CD4-positive, alpha-beta T cell treated with Interleukin-12 subunit alpha and Interleukin-12 subunit beta, for 1 hour (primary cell): ENCODE data around the gene TGFB3.

ENCODE experiments used
- DNase-seq: peaks from one replicate; pipeline ENCODE4 v3.0.0-alpha.2; 2020

The TGFB3 gene

DNA sequence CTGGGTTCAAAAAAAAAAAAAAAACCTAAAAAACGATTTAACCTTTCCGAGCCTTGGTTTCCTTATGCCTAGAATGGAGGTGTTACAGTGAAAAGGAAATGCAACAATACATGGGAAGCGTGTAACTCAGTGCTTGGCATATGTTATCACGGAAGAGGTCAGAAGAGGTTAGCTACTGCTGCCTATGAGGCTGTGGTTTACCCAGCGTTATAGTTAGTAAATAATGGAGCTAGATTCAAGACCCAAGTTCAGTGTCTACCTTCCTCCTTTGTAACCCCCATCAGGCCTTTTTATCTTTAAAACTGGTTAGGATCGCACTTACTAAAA, 4.6 kb upstream of the TGFB3 start:
- no peak for DNase-seq

DNA sequence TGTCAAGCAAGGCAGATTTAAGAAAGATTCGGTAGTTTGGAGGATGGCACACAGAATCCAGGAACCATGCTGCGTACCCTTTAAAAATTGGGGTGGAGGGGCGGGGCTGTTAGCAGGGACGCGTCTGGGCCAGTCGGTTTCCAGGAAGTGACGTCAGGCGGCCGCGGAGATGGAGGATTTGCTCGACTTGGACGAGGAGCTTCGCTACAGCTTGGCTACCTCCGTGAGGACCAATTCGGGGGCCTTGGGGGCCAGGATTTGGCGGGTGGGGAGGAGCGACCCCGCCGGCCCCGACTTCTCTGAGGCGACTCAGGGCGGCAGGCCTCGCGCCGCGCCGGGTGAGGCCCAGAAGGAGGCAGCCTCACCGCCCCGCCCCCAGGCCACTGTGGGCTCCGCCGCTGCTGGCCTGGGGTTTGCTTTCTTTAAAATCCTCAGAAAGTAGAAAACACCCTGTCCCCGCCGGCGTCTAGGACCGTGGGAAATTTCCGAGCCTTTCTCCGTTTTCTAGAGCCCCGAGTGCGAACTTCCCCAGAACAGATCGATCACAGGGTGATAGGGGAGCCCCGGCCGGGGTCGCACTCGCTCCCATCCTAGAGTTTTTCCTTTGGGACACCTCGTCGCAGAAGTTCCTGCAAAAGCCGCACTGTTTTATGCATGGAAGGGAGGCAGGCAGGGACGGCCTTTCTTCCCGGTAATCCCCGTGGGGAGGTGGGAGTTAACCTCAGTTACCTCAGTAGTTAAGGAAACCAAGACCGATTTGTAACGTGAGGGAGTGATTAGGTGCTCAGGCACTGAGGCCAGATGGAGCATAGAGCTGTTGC, 4.0 kb upstream of the TGFB3 start, which contains the start of gene IFT43:
Gene IFT43 (plus strand): TSS at position 146 of the 821 bp plus-strand sequence. CDS start 24 bp downstream, at position 170.
- peak; percentile 90 for DNase-seq

DNA sequence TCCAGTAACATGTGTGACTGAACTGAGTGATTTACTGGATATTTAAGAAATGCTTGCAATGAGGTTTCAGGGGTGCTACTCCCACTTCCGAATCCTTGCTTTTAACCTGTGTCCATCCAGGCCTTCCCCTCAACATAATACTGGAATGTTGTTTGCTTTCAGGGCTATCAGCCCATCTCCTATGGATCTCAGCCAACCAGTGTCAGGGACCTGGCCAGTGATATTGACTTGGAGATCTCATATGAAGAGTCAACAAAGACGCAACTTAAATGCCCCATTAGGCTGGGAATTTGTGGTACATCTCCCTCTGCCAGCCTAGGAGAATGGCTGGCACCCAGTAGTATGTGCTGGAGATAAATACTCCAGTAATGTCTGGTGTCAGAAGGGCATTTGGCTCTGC, 2.9 kb upstream of the TGFB3 start:
- no peak for DNase-seq

DNA sequence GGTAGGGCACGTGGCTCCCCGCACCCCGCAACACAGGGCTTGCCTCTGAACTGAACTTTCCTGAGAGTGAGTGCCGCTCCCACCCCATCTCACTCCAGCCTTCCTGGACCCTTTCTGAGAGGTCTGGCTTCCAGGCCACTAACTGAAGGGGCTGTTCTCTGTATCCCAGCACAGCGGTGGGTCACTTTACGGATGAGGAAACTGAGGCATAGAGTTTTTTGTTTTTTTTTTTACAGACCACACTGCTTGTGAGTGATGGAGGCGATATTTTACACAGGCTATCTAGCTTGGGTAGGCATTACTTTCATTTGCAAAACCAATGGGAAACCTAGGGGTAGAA, 1.2 kb upstream of the TGFB3 start:
- DNase-seq: no peak

DNA sequence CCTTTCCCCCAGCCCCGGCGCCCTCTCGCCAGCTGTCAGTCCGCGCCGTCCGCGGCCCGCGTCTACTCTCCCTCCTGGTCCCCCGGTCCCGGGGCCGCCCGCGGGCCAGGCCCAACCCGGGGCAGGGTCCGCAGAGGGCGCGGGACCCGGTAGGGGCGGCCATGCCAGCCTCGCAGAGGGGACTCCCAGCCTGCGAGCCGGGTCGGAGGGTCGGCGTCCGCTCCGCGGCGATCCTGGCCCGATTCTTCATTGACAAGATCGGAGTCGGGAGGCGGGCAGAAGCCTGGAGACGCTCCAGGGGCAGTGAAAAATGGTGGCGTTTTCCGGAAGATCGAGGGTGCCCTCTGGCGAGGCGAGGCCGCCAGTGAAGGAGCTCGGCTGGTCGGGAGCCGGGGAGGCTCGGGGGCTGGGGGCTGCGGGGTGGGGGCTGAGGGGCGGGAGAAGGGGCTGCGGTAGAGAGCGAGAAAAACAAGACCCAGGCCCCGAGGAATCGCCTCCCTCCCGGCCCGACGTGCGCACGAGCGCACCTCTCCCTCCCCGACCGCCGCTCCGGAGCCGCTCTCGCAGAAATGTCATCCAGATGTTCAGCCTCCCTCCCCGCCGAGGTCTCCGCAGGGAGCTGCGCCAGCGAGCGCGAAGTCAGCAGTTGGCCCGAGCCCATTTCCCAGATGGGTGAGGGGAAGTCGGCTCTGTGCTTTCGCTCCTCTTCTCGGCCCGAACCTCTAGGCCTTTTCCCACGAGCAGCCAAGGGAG, 647 bp upstream of the TGFB3 start:
- peak; percentile 82 for DNase-seq

DNA sequence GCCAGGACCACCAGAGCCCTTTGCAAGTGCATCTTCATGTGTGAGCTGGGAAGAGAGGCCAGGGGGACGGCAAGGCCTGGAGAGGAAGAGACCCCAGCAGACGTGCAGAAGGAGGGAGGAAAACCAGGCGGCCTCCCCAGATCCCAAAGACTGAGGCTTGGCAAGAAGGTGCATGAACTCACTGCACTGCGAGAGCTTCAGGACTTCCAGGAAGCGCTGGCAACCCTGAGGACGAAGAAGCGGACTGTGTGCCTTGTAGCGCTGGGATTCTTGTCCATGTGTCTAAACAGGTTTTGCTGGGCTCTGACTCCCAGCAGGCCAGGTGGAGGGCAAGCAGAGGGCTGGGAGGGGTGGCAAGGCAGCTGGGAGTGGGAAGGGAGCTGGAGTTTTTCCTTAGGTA, 939 bp downstream of the TGFB3 start:
- DNase-seq: no peak

DNA sequence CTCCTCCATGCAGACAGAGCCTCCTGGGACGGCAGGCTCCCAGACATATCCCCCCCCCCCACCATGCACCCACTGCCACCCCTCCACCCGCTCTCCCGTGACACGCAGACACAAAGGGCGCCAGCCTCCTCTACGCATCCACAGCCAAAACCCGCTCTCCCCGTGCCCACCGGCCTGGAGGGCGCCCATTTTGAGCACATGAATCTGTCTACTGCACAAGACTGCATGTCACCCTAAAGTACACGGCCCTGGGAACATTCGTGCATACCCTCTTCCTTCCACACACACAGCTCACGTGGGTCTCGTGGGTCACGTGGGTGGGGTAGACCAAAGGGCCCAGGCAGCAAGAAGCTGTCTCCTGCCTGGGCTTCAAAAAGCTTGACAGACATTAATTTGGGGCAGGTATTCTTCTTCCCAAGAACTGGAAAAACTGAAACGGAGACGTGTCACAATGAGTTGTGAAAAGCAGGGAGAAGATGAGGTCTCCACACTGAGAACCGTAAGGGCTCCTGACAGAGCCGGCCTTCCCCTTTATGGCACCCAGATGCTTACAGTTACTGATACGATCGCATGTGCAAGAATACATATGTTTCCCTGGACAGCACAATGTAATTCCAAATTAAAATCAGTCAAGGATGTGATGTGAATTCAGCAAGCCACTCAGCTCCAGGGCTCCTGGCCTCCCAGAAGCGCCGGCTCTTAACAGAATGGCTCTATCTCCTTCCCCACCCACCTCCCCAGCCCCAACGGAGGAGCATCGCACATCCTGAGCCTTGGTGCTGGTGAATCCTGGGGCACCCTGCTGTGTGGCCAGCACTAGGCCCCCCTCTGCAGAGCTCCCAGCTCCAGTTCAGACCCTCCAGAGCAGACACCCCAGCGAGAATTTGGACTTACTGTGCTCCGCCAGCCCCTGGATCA, 1.9 kb downstream of the TGFB3 start:
- DNase-seq: no peak

DNA sequence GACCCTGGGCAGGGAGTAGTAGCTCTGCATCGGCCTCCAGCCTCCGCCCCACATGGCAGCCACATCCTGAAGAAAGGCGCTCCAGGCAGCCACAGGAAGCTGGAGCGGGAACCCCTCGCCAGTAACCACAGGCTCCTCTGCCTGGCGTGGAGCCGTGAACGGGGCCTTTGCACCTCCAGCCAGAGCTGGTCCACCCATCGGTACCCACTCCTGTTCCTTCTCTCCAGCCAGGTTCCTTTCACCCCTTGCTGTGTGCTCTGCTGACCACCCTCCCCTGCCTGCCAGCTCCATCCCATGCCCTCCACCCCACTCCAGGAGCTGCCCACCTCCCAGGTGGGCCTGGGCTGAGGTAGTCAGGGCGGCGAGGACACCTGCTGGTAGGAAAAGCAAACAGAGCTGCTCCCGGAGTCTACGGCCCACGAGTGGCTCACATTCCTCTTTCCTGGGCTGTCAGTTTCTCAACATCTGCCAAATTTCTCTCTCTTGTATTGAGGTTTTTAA, 2.7 kb downstream of the TGFB3 start:
- DNase-seq: peak; percentile 11

DNA sequence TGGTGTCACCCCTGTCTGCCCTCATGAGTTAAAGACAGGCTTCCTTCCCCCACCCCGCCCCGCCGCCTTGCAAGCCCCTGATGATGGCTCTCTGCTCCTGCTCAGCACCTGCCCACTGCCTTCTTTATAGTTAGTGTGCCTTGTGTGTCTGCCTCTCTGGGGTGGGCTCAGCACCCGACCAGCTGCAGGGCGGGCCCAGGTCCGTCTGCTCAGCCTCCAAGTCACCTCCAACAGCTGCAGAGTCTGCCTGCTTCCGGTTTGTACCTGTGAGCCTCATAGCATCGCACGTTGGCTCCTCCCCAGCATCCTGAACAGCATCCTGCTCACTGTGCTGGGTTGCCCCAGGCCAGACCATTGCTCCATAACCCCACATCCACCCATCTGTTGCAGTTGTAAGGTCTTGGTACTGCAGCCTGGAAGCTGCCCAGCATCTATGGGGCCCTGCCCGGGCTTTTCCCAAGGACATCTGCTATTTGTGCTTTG, 3.5 kb downstream of the TGFB3 start:
- peak; percentile 20 for DNase-seq

DNA sequence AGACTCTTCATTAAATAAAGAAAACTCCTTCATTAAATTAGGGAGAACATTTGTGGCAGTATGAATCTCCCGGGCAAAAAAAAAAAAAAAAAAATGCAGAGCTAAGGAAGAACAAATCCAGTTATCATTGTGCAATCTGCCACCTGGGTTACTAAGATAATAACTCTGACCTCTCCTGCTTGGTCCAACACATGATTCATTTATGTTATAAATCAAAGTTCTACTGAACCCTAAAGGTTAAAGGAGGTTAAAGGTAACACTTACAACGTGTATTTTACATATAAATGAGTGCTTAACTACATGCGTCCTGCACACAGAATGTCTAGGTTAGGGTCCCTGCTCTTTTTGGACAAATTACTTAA, 4.2 kb downstream of the TGFB3 start:
- DNase-seq: no peak

DNA sequence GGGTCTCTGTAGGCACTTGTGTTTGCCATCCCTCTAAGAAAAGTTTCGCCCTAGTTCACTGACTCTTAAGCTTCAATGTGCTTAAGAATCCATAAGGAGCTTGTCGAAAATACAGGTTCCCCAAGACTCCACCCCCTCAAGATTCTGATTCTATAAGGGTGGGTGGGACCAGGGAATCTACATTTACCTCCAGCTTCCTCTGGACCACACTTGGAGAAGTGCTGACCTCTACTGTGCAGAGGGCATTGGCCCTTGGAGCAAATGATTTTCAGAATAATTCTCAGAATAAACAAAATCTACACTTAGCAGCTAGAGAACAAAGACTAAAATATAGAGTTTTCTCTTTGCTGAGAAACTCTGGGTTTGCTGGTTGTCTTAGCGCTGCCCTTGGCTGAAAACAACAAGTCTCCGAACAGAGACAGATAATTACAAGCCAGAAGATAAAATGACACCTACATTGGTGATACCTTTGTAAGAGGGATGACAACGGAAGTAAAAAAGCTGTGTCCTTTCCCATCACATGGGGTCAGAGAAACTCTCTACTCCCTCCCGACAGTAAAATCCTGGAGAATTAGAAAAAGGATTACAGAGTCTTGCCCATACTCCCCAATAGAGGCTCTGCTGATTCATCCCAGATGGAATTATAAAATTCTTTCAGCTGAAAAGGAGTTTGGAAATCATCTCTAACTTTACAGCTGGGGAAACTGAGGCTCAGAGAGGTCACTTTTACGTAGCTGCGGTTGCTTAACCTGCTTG, 4.8 kb downstream of the TGFB3 start:
- DNase-seq: no peak

DNA sequence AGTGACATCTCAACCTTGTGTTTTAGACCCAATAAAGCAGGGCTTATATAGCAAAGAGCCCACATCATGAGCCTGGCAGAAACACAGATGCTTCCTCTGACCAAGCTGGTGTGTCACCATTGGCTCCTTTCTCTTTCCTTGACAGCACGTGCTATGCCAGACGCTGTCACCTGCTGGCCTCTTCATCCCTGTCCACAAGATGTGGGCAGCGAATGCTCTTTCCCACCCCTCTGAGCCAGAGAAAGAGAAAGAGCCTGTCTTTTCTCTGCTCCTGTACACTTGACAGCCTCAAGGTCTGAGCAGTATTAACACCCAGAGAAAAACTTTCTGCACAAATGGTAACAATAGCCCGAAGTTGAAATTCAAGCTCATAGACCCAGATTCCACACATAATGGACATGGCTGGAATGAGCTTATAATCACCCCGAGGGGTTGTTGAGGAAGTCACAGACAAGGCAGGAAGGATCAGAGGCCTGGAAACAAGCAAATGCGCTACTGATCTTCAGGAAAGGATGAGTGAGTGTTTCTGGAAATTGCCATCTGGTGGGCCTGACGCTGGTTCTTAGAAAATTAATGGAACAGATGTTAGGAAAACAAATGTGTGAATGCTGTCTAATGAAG, 8.9 kb downstream of the TGFB3 start:
- no peak for DNase-seq

DNA sequence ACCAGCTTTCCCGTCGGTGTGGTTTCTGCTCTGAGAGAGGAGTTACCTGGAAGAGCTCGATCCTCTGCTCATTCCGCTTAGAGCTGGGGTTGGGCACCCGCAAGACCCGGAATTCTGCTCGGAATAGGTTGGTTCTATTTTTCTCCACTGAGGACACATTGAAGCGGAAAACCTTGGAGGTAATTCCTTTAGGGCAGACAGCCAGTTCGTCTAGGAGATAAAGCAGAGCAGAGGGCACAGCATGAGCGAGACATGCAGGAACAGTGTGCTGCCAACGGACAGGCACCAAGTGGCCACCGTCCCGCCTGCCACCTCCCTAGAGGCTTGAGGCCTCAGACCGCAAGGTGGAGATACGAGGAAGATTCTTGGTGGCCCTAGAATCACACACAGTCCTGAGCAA, 10.3 kb downstream of the TGFB3 start:
- no peak for DNase-seq

DNA sequence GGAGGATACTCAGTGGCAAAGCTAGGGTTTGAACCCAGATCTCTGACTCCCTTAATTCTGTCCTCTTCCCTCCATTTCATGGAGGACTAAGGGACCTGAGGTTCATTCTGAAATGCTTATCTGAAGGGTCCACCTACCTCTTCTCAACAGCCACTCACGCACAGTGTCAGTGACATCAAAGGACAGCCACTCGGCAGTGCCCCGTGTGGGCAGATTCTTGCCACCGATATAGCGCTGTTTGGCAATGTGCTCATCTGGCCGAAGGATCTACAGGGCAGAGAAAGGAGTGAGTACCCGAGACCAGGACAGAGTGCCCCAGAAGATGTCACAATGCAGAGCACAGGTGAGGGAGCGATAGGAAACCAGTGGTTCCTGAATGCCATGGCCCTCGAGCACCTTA, 10.8 kb downstream of the TGFB3 start:
- DNase-seq: no peak

DNA sequence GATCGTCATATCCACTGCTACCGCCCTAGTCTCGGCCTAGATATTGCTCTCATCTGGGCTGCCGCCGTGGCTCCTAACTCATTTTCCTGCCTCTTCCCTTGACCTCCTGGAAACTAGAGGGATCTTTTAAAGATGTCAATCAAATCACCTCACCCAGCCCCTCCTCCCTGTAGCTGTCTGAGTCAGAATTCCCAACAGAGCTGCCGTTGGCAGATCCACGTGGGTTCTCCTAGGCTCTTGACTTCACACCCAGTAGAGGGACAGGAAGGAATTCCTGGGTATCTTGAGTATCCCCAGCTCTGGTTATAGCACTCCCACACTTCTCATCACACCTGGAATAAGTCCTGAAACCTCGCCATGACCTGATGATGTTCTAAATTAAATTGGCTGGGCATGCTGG, 11.9 kb downstream of the TGFB3 start:
- DNase-seq: no peak

DNA sequence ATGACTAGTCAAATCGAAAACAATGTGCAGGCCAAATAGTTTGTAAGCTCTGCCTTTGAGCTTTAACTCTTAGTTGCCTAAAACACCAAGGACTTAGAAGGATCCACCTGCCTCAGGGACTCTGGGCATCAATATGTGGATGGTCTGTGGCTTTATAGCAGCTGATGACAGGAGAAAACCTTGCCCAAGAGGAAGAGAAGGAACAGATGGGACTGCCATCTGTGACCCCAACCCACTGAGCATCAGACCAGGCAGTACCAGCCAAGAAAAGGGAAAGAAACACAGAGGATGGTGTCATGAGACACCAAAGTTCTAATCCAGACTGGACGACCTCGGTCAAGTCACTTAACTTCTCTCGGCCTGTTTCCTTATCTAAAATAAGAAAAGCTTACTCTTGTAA, 12.7 kb downstream of the TGFB3 start:
- no peak for DNase-seq

DNA sequence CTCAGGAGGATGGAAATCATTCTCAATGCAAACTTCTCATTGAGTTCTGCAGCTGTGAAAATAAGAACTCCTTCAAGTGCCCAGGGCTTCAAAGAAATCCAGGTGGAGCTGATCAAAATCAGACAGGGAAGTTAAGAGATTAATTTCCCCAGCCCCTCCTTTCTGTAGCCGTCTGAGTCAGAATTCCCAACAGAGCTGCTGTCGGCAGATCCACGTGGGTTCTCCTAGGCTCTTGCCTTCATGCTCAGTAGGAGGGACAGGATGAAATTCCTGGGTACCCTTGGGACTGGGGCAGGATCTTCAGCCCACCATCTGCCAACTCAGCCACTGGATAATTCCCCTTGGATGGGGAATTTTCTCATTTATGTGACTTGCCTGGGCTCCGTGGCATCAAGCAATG, 13.3 kb downstream of the TGFB3 start:
- no peak for DNase-seq

DNA sequence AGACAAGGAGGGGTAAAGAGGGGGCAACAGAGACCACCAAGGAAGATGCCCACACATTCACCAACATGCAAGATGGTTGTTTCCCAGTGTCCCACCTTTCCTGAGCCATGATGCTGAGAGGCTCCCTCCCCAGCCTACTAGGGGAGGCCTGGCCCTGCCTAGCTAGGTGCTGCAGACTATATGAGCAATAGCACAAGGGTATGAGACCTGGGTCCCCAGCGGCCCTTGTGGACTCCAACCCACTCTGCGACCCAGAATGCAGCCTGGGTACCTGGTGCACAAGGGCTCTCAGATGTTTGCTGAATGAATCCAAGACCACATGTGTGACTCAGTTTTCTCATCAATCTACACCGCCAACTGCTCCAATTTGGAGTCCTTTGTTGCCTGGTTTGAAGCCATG, 13.9 kb downstream of the TGFB3 start:
- DNase-seq: no peak

DNA sequence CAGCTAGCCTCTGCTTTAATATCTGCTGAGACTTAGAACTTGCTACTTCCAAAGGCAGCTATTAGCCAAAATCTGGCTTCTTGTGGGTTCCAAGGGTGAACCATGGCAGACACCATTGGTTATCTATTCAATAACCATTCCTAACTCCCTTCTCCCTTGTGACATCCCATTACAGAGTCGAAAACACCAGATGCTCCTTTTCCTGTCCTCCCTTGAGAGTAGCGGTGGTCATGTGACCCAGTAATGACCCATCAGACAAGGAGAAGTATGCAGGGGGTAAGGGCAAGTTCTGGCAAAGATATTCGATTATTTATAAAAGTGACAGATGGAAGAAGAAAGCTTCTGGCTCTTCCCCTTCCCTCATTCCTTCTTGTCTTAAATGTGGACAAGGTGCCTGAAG, 20.1 kb downstream of the TGFB3 start:
- DNase-seq: no peak

DNA sequence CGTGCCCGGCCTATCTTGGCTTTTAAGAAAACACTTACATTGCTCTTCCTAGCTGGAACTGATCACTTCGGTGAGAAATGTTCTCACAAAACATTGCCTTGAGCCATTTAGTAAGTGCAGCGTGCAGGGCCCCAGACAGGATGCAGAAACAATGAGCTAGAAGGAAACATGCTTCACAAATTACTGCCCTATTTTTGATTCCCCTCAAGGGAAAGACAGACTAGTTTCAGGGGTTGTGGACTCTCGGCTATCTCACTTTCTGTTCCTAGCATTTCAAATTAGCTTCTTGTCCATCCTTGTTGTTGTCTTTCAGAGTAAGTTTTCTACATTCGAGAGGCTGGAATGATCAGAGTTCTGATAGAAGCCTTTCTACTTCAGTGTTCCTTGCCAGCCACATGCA, 21.6 kb downstream of the TGFB3 start:
- no peak for DNase-seq

DNA sequence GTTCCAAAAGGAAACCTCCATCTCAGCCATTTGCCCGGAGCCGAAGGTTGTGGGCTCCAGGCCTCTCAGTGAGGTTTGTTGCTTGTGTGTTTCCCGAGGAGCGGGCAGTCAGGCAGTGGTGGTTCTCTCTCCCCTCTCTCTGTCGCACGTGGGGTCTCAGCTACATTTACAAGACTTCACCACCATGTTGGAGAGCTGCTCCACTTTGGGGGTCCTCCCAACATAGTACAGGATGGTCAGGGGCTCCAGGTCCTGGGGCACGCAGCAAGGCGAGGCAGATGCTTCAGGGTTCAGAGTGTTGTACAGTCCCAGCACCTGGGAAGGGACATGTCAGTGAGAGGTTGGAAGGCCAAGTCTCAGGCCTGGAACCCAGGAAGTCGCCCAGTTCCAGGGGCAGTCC, 22.8 kb downstream of the TGFB3 start:
- DNase-seq: no peak

DNA sequence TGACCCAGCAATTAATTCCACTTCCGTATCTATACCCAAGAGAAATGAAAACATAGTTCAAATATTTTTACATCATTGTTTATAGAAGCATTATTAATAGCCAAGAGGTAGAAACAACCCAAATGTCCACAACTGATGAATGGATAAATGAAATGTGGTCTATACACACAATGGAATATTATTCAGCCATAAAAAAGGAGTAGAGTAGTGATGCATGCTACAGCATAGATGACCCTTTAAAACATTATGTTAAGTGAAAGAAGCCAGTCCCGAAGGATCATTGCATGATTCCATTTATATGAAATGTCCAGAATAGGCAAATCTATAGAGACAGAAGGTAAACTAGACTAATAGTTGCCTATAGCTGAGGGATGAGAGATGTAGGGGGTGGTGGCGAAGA, 29.3 kb downstream of the TGFB3 start:
- no peak for DNase-seq
